GM18867 (cell line): Measurements from ENCODE around the gene LARP4.
"Not testable (repeated sequence)": the region's sequence is repeated elsewhere in the genome, so short reads cannot be mapped to it uniquely, and the experiment has no call there.

ENCODE experiments used
- ATAC-seq: cut with Tn5 transposase; IDR thresholded peaks from one replicate; pipeline ENCODE4 v1.9.1; 2021; ENCODE audit warnings: mild to moderate bottlenecking, moderate library complexity; ENCODE audit not compliant: unreplicated experiment

LARP4 gene

GRCh38 chr12:50400638-50401499, at the start of gene LARP4:
TSS of gene LARP4 (plus strand) at chr12:50400885. CDS start at chr12:50401011, 126 bp downstream.
- peak; percentile 92 for ATAC-seq

- no peak for ATAC-seq
These were observed 49.3 kb upstream of the LARP4 start for GRCh38 chr12:50351120-50352043.

- no peak for ATAC-seq
These were observed 47.3 kb upstream of the LARP4 start for GRCh38 chr12:50353404-50353803.

DNA sequence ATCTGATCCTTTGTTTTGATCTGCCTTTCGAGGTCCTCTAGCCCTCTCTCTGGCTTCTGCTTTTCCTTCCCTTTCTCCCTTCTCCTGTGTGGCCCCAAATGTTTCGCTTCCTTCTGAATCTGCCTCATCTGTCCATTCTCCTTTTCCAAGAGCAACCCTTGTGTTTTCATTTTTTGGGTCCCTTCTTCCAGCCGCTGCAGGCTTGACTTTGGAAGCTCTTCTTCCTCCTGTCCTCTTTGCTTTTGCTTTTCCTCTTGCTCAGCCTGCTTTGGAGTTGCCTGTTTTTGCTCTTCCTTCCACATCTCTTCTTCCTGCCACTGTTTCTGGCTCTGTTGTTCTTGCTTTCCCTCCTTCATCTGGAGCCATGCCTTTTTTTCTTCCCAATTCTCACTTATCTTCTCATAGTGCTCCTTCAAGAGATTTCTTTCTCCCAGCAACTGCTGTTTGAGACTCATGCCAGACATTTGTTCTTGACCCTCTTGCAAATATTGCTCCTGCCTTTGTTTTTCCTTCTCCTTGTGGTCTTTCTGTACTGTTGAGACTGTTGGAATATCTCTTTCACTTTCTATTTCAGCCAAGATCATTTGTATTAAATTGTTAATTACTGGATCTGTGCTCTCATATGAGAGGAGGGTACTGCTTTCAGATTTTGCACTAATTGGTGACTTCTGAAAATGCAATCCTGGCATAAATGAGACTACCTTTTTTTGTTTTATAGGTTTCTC, 46.7 kb upstream of the LARP4 start:
- ATAC-seq, result no peak

DNA sequence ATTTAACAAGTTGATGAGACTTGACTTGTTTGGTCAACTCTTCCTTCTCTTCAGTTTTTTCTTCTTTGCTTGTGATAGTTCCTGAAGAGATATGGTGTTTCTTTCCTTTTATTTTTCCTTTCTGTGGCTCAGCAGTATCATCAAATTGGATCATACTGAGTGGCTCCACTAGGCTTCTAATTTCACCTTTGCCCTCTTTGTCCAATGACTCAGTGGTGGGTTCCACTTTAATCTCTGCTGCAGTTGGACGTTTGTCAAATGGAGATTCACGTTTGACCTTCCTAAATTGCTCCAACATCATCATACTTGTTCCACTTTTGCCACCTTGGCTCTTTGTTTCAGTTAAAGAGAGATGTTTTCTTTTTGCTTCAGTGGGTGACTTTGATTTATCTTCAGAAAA, 45.8 kb upstream of the LARP4 start:
- ATAC-seq, result no peak

DNA sequence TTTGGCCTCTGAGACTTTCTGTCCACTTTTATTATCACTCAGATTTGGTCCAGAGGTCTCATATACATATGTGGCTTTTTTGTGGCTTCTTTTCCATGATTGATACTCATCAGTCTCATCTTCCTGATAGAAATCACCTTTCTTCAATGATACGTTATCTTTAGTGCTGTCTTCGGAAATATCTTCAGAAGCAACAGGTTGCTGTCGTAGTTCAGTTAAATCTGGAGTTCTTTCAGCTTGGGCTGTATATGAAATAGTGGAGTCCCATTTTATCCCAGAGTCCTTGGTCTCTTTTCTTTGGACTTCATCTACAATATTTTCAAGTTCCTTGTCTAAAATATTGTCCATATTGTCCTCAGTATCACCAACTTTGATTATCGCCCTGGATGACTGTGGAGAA, 45.3 kb upstream of the LARP4 start:
- no peak for ATAC-seq

GRCh38 chr12:50362671-50363070, 38.0 kb upstream of the LARP4 start:
- ATAC-seq, result no peak

GRCh38 chr12:50363141-50363540, 37.5 kb upstream of the LARP4 start:
- no peak for ATAC-seq

- no peak for ATAC-seq
These were observed 34.8 kb upstream of the LARP4 start for GRCh38 chr12:50365709-50366406.

- not testable (repeated sequence) for ATAC-seq
These were observed 30.0 kb upstream of the LARP4 start for GRCh38 chr12:50370672-50371071.

GRCh38 chr12:50375802-50376201, 24.9 kb upstream of the LARP4 start:
- no peak for ATAC-seq

- no peak for ATAC-seq
These were observed 19.8 kb upstream of the LARP4 start for GRCh38 chr12:50380761-50381325.

DNA sequence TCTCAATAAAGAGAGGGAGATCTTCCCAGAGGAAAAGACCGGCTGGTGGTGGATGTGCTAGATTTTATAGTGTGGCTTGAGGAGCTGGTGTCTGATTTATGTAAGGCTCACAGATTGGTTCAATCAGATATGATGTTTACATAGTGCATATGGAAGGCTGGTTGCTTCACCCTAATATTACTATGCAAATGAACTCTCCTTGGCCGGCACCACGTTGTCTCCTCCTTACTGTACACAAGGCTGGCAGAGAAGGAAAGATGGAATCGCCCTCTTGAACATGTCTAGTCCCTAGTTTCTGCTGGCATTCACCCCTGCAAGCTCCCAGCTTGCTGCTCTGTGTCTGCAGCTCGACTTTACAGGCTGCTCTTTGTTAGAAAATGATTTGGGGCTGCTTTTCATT, 13.2 kb upstream of the LARP4 start:
- ATAC-seq, result no peak

GRCh38 chr12:50387972-50388478, 12.7 kb upstream of the LARP4 start:
- ATAC-seq, result no peak

GRCh38 chr12:50388793-50389192, 11.9 kb upstream of the LARP4 start:
- ATAC-seq, result not testable (repeated sequence)

- no peak for ATAC-seq
These were observed 10.4 kb upstream of the LARP4 start for GRCh38 chr12:50390316-50390741.

DNA sequence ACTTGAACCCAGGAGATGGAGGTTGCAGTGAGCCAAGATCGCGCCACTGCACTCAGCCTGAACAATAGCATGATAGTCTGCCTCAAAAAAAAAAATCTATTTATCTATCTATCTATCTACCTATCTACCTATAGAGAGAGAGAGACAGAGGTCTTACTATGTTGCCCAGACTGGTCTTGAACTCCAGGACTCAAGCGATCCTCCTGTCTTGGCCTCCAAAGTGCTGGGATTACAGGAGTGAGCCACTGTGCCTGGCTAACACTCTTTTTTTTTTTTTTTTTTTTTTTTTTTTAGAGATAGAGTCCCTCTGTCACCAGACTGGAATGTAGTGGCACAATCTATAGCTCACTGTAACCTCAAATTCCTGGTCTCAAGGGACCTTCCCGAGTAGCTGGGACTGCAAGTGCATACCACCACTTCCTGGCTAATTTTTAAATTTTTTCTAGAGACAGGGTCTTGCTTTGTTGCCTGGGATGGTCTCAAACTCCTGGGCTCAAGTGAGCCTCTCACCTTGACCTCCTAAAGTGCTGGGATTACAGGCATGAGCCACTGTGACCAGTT, 6.1 kb upstream of the LARP4 start:
- no peak for ATAC-seq

DNA sequence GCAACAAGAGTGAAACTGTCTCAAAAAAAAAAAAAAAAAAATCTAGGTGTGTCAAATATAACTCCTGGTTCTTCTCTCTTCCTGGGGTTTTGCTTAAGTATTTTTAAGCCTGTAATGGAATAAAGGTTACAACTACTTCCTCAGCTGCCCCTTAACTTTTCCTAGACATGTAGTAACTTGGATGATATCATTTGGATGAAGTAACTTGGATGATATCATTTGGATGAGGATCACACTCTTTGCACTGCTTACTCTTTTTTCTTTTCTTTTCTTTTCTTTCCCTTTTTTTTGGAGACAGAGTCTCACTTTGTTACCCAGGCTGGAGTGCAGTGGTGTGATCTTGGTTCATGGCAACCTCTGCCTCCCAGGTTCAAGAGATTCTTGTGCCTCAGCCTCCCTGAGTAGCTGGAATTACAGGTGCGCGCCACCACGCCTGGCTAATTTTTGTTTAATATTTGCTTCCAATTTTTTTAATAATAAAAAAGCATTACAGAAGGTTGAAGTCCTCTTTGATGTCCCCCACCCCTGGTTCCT, 3.5 kb upstream of the LARP4 start:
- no peak for ATAC-seq

DNA sequence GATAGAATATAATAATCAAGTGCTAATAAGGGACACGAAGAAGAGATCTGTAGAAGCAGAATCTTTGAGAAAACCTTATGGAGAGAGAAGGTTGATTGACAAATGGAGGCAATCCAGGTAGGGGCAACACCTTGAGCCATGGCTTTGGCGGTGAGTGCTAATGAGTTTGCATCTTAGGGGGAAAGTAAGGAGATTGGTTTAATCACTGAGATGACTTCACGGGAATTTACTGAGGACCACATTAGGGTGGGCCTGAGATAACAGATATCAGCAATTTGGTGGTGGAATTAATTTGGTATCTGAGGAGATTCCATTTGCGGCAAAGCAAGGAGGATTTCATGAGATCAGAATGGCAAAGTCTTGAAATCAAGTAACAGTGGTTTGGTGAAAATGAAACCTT, 1.8 kb upstream of the LARP4 start:
- no peak for ATAC-seq
